GM12878 (cell line): ENCODE data around the gene CHRM4. TPM values are rescaled to one million over a fixed set of nuclear protein-coding genes. Genes with fewer than 3 reads are reported as not detected.
A peak's percentile ranks its signal among the peaks of the same experiment; 100 is the strongest.

Source experiments
- ATAC-seq: fragments of 200-7000 bp; cut with Tn5 transposase; 3 replicates; pipeline ENCODE4 v1.9.1; 2020; ENCODE audit warnings: mild to moderate bottlenecking, moderate library complexity
- BruUV-seq: library from RNA; stranded (reverse); fragments of 400-500 nt; replicated peaks from 2 replicates; lab custom pipeline; 2021; lab: Mats Ljungman, UMichigan
- CTCF ChIA-PET: fragments of 300-600 bp; sonication (Branson Sonifier 250); formaldehyde crosslinking; extraction: SDS; loops from one replicate; lab custom pipeline; 2021; ENCODE audit warnings: inconsistent platforms; lab: Yijun Ruan, JAX
- POLR2A ChIA-PET: fragments of 350-600 bp; formaldehyde crosslinking; extraction: SDS; loops from one replicate; lab custom pipeline; 2021; ENCODE audit warnings: inconsistent platforms; lab: Charles Lee
- RAD21 ChIA-PET: fragments of 300-600 bp; sonication (Branson Sonifier 250); formaldehyde crosslinking; loops from one replicate; lab custom pipeline; 2023; ENCODE audit warnings: antibody characterized with exemption; ENCODE audit not compliant: unreplicated experiment; lab: Charles Lee
- SMC1A ChIA-PET: fragments of 300-600 bp; sonication (Branson Sonifier 250); formaldehyde crosslinking; loops from one replicate; lab custom pipeline; 2023; ENCODE audit not compliant: unreplicated experiment, uncharacterized antibody; lab: Charles Lee
- DNase-seq: peaks from one replicate; pipeline ENCODE4 v3.0.0-alpha.2; 2011; ENCODE audit warnings: low read depth, low spot score
- FAIRE-seq: peaks from 3 replicates; lab custom pipeline; 2011; peaks lifted over from hg19 to GRCh38; lab: Jason Lieb, UNC
- H2AFZ ChIP-seq: 2 replicates; pipeline ENCODE4 v1.6.0; 2011; ENCODE audit warnings: low read depth, low read length, control low read depth; ENCODE audit not compliant: control insufficient read depth
- H3K27ac ChIP-seq: 2 replicates; pipeline ENCODE4 v1.5.1; 2011; ENCODE audit warnings: control low read depth; ENCODE audit not compliant: control insufficient read depth, insufficient read depth
- H3K27me3 ChIP-seq, 2 experiments: replicated peaks in 1 of 2; 2 replicates each; pipeline versions ENCODE4 v1.6.0 to v1.6.1; 2011; ENCODE audit warnings: low read length in 1 of 2; ENCODE audit not compliant: control insufficient read depth in 2 of 2, insufficient read depth in 2 of 2
- H3K36me3 ChIP-seq, 2 experiments: 2 replicates each; pipeline ENCODE4 v1.5.1; 2011; ENCODE audit warnings: low read length in 1 of 2; ENCODE audit not compliant: control insufficient read depth in 2 of 2, insufficient read depth in 2 of 2
- H3K4me1 ChIP-seq: 2 replicates; pipeline ENCODE4 v1.6.1; 2011; ENCODE audit warnings: mild to moderate bottlenecking, low read length, moderate library complexity, mixed read lengths; ENCODE audit not compliant: control insufficient read depth, insufficient read depth
- H3K4me2 ChIP-seq: 2 replicates; pipeline ENCODE4 v1.6.0; 2011; ENCODE audit warnings: control low read depth; ENCODE audit not compliant: control insufficient read depth, insufficient read depth
- H3K4me3 ChIP-seq: fragments of 200-600 bp; sonication (generic); 2 replicates; pipeline ENCODE4 v1.5.1; 2016
- H3K79me2 ChIP-seq: 2 replicates; pipeline ENCODE4 v1.6.0; 2011; ENCODE audit warnings: low read length; ENCODE audit not compliant: control insufficient read depth, insufficient read depth
- H3K9ac ChIP-seq: 2 replicates; pipeline ENCODE4 v1.8.0; 2011; ENCODE audit warnings: low read length, control low read depth, mixed read lengths; ENCODE audit not compliant: control insufficient read depth, insufficient read depth
- H3K9me3 ChIP-seq: replicated peaks from 3 replicates; pipeline ENCODE4 v1.5.1; 2011; ENCODE audit warnings: mild to moderate bottlenecking, low read length; ENCODE audit not compliant: control insufficient read depth, insufficient read depth
- H4K20me1 ChIP-seq: 2 replicates; pipeline ENCODE4 v1.6.0; 2011; ENCODE audit not compliant: control insufficient read depth, insufficient read depth
- BMI1 ChIP-seq: fragments of 450-650 bp; IDR thresholded peaks from 2 replicates; pipeline ENCODE4 v1.6.1; 2016; ENCODE audit warnings: mild to moderate bottlenecking, moderate library complexity, borderline replicate concordance
- CBX5 ChIP-seq: sonication (generic); IDR thresholded peaks from 2 replicates; pipeline ENCODE4 v1.6.1; 2016; ENCODE audit warnings: low read depth, moderate library complexity, mild to moderate bottlenecking, inconsistent platforms
- CEBPZ ChIP-seq: fragments of 150-350 bp; IDR thresholded peaks from 2 replicates; pipeline ENCODE4 v1.6.1; 2016; ENCODE audit warnings: low read depth, low read length
- CHD1 ChIP-seq: IDR thresholded peaks from 2 replicates; pipeline ENCODE4 v1.6.1; 2012; ENCODE audit warnings: low read depth, low read length, improper control_type of control experiment
- CREM ChIP-seq: IDR thresholded peaks from 2 replicates; pipeline ENCODE4 v1.6.1; 2014; ENCODE audit warnings: antibody characterized with exemption, low read depth
- EED ChIP-seq: sonication (generic); IDR thresholded peaks from 2 replicates; pipeline ENCODE4 v1.6.1; 2016; ENCODE audit warnings: antibody characterized with exemption, low read depth
- GABPA ChIP-seq: IDR thresholded peaks from 2 replicates; pipeline ENCODE4 v1.6.1; 2014; ENCODE audit warnings: antibody characterized with exemption, low read depth, mild to moderate bottlenecking, inconsistent platforms
- MAX ChIP-seq: IDR thresholded peaks from 2 replicates; pipeline ENCODE4 v1.6.1; 2012; ENCODE audit warnings: low read depth, low read length, improper control_type of control experiment
- MTA2 ChIP-seq: fragments of 450-650 bp; IDR thresholded peaks from 2 replicates; pipeline ENCODE4 v1.6.1; 2016; ENCODE audit warnings: low read depth, mild to moderate bottlenecking, moderate library complexity
- NRF1 ChIP-seq: conservative IDR thresholded peaks from 2 replicates; pipeline ENCODE4 v1.6.1; 2011; ENCODE audit warnings: mild to moderate bottlenecking, low read depth, low read length, improper control_type of control experiment
- PAX8 ChIP-seq: fragments of 450-650 bp; IDR thresholded peaks from 2 replicates; pipeline ENCODE4 v1.6.1; 2017; ENCODE audit warnings: mild to moderate bottlenecking, moderate library complexity
- RCOR1 ChIP-seq: conservative IDR thresholded peaks from 2 replicates; pipeline ENCODE4 v1.6.1; 2012; ENCODE audit warnings: low read depth, low read length, improper control_type of control experiment
- SRF ChIP-seq, 2 experiments: IDR thresholded peaks; 2 replicates each; pipeline ENCODE4 v1.6.1; 2011; ENCODE audit warnings: low read depth in 2 of 2, low read length in 2 of 2, mild to moderate bottlenecking in 1 of 2, moderate library complexity in 1 of 2
- YY1 ChIP-seq: IDR thresholded peaks from 2 replicates; pipeline ENCODE4 v1.6.1; 2011; ENCODE audit warnings: low read depth, mild to moderate bottlenecking, low read length
- WGBS: methylation state at CpG from one replicate; pipeline ENCODE4 v1.1.6; 2016; ENCODE audit warnings: low lambda C conversion rate; ENCODE audit not compliant: insufficient replicate concordance, insufficient coverage; ENCODE audit errors: missing lambda C conversion rate; 5-methylcytosine and 5-hydroxymethylcytosine counted together
- in situ Hi-C: fragments of 300-500 bp; cut with MboI; formaldehyde crosslinking; loops from 9 replicates; pipeline ENCODE4 v1.14.3; 2018; ENCODE audit warnings: mixed read lengths
- intact Hi-C: fragments of 100-400 bp; cut with micrococcal nuclease; formaldehyde crosslinking; loops from one replicate; pipeline ENCODE4 v1.14.2; 2022; ENCODE audit not compliant: unreplicated experiment
- polyA plus RNA-seq, 11 experiments: library from polyadenylated mRNA; depleted of rRNA in 4 of 11; unstranded in 6 of 11; stranded (reverse) in 5 of 11; fragments of >200 nt; fragmentation: Nextera tagmentation in 4 of 11; fragmentation: Illumina TruSeq in 1 of 11; extraction: Ambion mirVana in 4 of 11; extraction: Trizol in 1 of 11; gene quantifications; 1 replicate in 1 of 11; 2 replicates in 10 of 11; pipeline versions ENCODE4 v1.2.1 to v1.2.3, GENCODE V29; 2011 to 2016; ENCODE audit warnings: inconsistent platforms in 2 of 11, missing spikeins in 2 of 11, low read depth in 1 of 11
- total RNA-seq, 4 experiments: library from RNA; depleted of rRNA in 3 of 4; stranded (reverse); fragments of >200 nt in 3 of 4; fragmentation: Illumina TruSeq in 1 of 4; extraction: Trizol in 1 of 4; gene quantifications; 2 replicates each; pipeline versions ENCODE4 v1.2.1 to v1.2.3, GENCODE V29; 2013 to 2021
- TF ChIP-seq, protein P1 (sequence below): fragments of 450-650 bp; IDR thresholded peaks from 2 replicates; pipeline ENCODE4 v1.6.1; 2017; ENCODE audit warnings: antibody characterized with exemption, mild to moderate bottlenecking, moderate library complexity

Gene CHRM4
- total and polyA plus RNA-seq, 10 of the 15 experiments (the other 5 are each of a cell fraction or from before 2014, with no cell fraction given) = 0.12 to 0.23 (median 0.13) TPM; not detected in 7

DNA sequence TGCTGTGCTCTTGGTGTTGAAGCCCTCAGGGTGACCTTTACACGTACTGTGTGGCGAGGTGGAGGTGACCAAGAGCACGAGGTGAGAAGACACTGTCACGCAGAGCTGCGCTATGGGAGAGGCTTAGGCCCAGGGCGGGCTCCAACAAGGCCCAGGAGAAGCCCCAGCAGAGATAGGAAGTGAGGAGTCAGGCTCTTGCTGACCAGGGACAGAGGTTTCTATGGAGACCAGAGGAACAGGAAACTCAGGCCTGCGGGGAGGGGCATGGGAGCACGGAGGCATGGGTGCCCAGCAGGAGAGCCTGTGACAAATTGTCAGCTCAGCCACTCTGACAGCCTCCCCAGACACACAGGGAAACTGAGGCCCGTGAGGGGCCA, 28.6 kb downstream of the CHRM4 start:
- peak overlapping the region; percentile 8; the same call in 1 of the 2 replicates for H3K27ac ChIP-seq
- intact Hi-C loops = no loop called here
- peaks cover 20% of the 10 kb centered on the region for H3K4me1 ChIP-seq
- peaks cover 4 to 10% of the 10 kb centered on the region in 2 experiments; a peak in 3 of 4 replicates for H3K36me3 ChIP-seq
- peaks cover 27% of the 10 kb centered on the region for H3K79me2 ChIP-seq
- no peak overlapping the region for H3K4me3 ChIP-seq
- no peak overlapping the region for H3K9ac ChIP-seq
- FAIRE-seq (no peak), ATAC-seq (no peak), DNase-seq (no peak)
- no peaks in the 10 kb centered on the region for H4K20me1 ChIP-seq
- no peak overlapping the region for H2AFZ ChIP-seq
- no TSS peak for BruUV-seq
- H3K27me3 ChIP-seq = no peaks in the 10 kb centered on the region
- in situ Hi-C loops = no loop called here
- H3K4me2 ChIP-seq = peak overlapping the region; percentile 34; the same call in 1 of the 2 replicates
- no peaks in the 10 kb centered on the region for H3K9me3 ChIP-seq
- RAD21 ChIA-PET = interaction anchor here (0.9 kb wide), 1 partner anchor 18 kb away, joined by 4 read pairs; no protein-coding TSS in a partner anchor
- POLR2A ChIA-PET = interaction anchor here (3.2 kb wide), 1 partner anchor 14 kb away, joined by 32 read pairs; the partner anchor contains the start of gene DGKZ
- SMC1A ChIA-PET = interaction anchor here (6.0 kb wide), 1 partner anchor 12 kb away, joined by 70 read pairs; no protein-coding TSS in a partner anchor
- CTCF ChIA-PET = interaction anchor here (1.1 to 15.2 kb wide), 2 partner anchors 11 to 26 kb away, joined by 4 to 423 read pairs; partner anchors contain the start of gene DGKZ
- 75% methylated on average over 9 of the region's 9 CpGs for WGBS
- TF ChIP-seq GABPA (no peak), BMI1 (no peak), NRF1 (no peak), CBX5 (no peak), CHD1 (no peak), MAX (no peak), SRF (IDR thresholded peaks at IDR 0.05; ENCODE audit: low read depth in 2 of 2, low read length in 2 of 2) (no peak), MTA2 (no peak), CEBPZ (no peak), PAX8 (no peak), EED (no peak), RCOR1 (no peak), CREM (no peak), YY1 (no peak)
- TF ChIP-seq, protein P1, sequence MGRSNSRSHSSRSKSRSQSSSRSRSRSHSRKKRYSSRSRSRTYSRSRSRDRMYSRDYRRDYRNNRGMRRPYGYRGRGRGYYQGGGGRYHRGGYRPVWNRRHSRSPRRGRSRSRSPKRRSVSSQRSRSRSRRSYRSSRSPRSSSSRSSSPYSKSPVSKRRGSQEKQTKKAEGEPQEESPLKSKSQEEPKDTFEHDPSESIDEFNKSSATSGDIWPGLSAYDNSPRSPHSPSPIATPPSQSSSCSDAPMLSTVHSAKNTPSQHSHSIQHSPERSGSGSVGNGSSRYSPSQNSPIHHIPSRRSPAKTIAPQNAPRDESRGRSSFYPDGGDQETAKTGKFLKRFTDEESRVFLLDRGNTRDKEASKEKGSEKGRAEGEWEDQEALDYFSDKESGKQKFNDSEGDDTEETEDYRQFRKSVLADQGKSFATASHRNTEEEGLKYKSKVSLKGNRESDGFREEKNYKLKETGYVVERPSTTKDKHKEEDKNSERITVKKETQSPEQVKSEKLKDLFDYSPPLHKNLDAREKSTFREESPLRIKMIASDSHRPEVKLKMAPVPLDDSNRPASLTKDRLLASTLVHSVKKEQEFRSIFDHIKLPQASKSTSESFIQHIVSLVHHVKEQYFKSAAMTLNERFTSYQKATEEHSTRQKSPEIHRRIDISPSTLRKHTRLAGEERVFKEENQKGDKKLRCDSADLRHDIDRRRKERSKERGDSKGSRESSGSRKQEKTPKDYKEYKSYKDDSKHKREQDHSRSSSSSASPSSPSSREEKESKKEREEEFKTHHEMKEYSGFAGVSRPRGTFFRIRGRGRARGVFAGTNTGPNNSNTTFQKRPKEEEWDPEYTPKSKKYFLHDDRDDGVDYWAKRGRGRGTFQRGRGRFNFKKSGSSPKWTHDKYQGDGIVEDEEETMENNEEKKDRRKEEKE = no peak
